Stimulated activated CD4-positive, alpha-beta T cell treated with anti-CD3 and anti-CD28 coated beads, Interleukin-2, amount 100 ng/mL, for 48 hours (primary cell): ENCODE data around the gene COPZ1.
A peak's percentile ranks its signal among the peaks of the same experiment; 100 is the strongest.
"Not testable (repeated sequence)": the region's sequence is repeated elsewhere in the genome, so short reads cannot be mapped to it uniquely, and the experiment has no call there.

Experiments
- DNase-seq, 2 donors: peaks; one replicate each; pipeline ENCODE4 v3.0.0-alpha.2; 2020

Gene COPZ1, protein sequence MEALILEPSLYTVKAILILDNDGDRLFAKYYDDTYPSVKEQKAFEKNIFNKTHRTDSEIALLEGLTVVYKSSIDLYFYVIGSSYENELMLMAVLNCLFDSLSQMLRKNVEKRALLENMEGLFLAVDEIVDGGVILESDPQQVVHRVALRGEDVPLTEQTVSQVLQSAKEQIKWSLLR

DNA sequence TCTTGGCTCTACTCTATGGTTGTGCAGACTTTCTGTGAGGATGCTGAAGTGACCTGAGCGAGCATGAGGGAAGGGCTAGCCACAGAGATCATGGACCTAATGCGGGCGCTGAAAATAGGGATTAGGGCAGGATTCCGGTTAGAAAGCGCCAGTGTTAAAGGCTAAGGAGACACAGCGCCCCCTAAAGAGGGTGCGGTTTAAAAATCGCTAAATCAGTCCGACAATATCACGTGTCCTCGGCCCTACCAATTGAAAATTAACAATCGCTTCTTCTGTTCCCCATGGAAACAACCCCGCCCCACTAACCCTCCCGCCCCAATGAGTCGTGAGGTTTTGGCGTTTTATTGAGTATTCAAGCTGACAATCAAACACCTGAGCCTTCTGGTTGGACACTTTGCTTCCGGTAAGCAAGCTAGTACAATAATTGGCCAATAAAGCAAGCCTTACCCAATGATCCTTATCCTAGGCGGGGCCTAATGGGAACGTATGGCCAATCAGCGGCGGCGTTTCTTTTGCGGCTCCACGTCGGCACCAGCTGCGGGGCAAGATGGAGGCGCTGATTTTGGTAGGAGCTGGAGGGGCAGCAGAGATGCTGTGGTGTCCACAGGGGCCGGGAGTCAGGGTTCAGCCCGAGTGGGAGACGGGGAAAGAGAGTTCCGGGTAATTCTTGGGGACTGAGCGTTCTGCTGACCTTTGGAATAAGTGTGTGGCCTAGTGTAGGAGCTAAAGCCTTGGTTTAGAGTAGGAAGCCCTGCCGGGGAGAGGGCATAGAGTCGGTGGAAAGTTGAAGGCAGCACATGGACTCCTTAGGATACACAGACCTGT lies at the start of gene COPZ1:
COPZ1 (plus strand) TSS at position 515 of the 825 bp plus-strand sequence; CDS start at position 548, 33 bp downstream.
- peak; percentile 87 for DNase-seq

DNA sequence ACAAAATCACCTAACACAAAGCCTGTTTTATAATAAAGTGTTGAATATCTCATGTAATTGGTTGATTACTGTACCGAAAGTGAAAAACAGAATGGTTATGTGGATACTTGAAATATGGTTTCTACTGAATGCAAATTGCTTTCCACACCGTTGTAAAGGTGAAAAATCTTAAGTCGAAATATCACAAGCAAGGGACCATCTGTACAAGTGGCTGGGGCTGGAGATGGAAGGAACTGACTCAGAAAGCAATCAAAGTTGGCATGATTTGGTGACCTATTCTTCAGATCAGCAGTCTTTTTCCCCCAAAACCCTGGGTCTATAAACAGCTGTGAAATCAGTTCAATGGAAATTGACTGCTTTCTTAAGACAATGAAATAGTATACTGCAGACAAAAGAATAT lies 48.6 kb upstream of the COPZ1 start:
- no peak for DNase-seq

DNA sequence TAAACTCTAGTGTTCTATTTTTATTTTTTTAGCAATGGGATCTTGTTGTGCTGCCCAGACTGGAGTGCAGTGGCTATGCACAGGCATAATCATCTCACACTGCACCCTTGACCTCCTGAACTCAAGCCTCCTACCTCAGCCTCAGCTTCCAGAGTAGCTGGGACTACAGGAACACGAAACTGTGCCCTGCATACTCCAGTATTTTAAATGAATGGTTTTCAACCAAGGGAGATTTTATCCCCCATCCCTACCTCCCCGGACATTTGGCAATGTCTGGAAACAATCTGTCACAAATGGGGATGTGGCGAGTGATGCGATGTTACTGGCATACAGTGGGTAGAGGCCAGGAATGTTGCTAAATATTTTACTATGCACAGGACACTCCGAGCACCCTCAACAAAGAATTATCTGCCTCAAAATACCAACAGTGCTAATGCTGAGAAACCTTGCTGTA lies 47.1 kb upstream of the COPZ1 start:
- DNase-seq = no peak

DNA sequence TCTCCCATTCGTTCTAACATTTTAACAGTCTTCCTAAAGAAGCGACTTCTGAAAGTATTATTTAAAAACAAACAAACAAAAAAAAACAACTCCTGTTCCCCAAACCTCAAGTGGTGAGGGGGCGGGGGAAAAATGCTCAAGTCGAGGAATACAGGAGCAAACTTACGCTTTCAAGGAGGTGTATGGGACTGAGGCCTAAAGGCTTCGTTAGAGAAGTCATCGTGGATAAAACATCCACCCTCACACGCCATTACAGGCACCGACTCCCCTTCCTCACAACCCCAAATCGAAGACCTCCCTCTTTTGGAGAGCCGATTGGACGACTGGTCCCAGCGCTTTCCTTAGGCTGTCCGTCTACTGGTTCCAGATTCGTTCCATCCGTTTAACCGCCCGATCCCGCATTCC lies 45.7 kb upstream of the COPZ1 start:
- no peak for DNase-seq

DNA sequence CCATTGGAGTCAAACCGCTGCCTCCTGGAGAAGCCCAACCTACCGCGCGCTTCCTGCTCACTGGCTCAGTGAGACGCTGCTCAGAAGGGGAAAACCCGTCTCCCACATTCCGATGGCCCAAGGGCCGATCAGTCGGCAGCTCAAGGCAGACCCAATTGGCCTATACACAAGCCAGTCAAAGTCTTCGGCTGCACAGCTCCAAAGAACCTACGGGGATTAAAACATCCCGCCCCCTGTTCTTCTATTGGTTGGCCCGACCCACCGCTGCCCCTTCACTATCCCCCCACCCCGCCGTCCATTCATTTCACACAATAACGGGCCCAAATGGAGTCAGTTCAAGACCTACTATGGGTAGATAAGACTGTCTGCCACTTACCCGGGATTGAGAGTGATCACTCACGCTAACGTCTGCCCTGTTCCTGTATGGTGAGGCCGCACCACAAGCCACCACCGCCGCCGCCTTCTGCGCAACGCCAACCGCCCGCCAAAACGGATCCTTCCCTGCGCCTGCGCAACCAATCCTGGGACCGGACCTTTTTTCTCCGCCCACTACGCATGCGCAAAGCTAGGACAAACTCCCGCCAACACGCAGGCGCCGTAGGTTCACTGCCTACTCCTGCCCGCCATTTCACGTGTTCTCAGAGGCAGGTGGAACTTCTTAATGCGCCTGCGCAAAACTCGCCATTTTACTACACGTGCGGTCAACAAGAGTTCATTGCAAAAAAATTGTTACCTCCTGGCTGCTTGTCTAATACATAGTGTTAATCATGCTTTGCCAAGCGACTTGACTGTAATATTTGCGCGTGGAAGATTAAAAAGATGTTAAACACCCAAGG lies 45.1 kb upstream of the COPZ1 start, which contains the start of gene CBX5:
CBX5 (minus strand) TSS at position 491 of the 836 bp plus-strand sequence. CDS start 22,472 bp downstream, outside the sequence.
- DNase-seq = peak; percentile 98 to 99

DNA sequence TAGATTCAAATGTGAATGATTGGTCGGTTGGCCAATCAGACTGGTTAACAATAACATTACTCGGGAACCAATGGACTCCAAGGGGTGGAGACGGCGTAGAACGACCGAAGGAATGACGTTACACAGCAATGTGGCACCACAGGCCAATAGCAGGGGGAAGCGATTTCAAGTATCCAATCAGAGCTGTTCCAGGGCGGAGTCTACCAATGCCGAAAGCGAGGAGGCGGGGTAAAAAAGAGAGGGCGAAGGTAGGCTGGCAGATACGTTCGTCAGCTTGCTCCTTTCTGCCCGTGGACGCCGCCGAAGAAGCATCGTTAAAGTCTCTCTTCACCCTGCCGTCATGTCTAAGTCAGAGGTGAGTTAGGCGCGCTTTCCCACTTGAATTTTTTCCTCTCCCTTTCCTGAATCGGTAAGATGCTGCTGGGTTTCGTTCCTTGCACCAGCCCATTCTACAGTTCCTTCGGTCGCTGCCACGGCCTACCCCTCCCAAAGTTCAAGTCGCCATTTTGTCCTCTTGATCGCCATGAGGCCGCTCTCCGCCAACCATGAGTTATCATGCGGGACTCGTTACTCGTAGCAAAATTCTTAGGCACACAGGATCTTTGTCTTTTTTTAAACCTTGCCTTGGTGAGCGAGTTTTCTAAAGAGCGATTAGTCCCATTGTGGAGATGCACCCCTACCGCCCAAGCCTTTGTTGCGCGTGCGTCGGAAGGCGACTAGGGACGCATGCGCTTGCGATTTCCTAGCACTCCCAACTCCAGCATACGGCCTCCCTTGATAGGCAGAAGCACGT lies 44.3 kb upstream of the COPZ1 start, which contains the start of gene HNRNPA1:
HNRNPA1 (plus strand) TSS at position 259 of the 793 bp plus-strand sequence; CDS start at position 341, 82 bp downstream.
- peak; percentile 82 to 88 for DNase-seq

DNA sequence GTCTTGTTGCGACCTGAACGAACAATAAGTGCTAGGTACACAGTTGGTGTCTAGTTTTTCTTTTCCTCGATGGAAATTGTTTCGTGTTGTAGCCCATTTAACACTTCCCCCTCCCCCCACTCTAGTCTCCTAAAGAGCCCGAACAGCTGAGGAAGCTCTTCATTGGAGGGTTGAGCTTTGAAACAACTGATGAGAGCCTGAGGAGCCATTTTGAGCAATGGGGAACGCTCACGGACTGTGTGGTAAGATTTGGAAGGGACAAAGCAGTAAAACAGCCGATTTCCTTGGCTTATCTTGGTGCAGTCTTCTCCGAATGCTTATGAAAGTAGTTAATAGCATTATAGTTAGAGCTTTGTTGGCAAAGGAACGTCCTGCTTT lies 43.7 kb upstream of the COPZ1 start:
- DNase-seq = not testable (repeated sequence)

DNA sequence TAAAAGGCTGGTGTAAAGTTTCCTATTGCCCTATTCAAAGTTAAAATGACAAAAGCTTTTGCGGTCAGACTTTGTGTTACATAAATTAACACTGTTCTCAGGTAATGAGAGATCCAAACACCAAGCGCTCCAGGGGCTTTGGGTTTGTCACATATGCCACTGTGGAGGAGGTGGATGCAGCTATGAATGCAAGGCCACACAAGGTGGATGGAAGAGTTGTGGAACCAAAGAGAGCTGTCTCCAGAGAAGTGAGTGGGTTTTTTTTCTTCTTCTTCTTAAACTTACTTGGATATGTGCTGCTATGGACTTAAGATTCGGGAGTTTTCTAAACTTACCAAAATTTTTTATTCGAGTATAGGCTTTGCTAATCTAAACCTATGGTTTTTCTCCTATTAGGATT lies 43.2 kb upstream of the COPZ1 start:
- DNase-seq = not testable (repeated sequence)

DNA sequence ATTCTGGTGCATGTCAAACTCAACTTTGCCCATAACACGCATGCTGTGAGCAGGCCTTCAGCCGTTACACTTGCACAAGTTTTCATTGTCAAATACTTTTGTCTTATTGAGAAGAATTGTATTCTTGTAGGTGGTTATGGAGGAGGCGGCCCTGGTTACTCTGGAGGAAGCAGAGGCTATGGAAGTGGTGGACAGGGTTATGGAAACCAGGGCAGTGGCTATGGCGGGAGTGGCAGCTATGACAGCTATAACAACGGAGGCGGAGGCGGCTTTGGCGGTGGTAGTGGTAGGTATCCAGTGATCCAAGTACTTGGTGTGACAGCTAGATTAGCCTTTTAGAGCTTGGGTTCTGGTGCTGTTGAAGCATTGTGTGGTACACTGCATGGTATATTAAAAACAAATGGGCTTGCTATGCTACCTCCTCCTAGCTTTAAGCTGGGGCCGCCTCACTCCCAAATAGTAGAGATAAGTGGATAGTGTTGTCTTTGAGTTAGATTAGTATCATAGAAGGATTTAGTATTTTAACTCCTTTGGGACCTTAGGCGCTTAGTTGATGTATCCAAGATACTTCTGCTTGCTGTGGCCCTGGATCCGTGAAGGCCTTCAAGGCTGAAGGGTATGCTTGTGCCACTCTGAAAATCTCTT lies 41.9 kb upstream of the COPZ1 start:
- DNase-seq = no peak

DNA sequence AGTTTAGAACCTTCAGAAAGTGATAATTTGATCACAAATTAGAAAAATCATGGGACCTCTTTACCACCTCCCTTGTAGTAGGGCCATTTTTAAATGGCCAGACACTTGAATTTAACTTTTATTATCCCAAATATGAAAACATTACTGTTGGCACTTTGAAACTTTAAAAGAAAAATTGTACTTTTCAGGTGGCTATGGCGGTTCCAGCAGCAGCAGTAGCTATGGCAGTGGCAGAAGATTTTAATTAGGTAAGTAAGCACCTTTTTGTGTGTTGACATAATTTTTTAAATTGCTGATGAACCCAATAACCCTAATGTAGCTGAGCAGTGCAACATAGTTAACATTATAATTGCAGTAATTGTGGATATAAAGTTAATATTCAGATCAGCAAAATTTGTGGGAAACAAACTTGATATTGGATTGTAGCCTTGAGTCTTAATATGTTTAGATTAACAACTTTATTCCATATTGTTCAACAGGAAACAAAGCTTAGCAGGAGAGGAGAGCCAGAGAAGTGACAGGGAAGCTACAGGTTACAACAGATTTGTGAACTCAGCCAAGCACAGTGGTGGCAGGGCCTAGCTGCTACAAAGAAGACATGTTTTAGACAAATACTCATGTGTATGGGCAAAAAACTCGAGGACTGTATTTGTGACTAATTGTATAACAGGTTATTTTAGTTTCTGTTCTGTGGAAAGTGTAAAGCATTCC lies 40.7 kb upstream of the COPZ1 start:
- DNase-seq = not testable (repeated sequence)

DNA sequence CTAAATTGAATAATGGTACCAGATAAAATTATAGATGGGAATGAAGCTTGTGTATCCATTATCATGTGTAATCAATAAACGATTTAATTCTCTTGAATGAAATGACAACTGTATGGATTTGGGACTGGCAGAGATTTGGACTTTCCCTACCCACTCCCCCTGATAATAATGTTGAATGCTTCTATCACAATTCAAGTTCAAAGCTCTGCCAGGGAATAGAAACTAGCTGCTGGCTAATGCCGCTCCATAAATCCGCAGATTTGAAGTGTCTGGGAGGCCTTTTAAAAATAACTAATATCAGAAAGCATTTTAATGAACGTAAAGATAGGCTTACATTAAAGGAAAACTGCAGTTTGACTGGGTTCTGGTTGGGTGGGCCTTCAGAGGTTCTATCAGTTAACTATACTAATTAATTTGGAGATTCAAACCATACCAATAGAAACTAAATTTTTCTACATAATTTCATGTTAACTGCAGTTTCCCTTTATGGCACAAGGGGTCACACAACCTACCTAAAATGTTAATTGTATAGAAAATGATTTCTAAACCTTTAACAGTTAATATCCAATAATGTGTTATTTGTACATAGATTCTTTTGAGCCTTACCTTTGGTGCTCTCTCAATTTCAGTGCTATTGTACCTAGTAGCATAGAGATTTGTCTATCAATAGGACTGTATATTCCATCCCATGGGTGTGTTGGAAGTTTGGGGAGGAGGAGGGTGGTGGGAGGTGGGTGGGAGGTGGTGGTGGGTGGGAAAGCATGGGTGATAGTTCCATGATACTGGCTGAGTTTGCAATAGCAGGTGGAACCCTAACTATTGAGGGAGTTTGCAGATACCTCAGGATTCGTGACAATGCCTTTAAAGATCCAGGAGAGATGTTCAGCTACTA lies 39.5 kb upstream of the COPZ1 start:
- no peak for DNase-seq

DNA sequence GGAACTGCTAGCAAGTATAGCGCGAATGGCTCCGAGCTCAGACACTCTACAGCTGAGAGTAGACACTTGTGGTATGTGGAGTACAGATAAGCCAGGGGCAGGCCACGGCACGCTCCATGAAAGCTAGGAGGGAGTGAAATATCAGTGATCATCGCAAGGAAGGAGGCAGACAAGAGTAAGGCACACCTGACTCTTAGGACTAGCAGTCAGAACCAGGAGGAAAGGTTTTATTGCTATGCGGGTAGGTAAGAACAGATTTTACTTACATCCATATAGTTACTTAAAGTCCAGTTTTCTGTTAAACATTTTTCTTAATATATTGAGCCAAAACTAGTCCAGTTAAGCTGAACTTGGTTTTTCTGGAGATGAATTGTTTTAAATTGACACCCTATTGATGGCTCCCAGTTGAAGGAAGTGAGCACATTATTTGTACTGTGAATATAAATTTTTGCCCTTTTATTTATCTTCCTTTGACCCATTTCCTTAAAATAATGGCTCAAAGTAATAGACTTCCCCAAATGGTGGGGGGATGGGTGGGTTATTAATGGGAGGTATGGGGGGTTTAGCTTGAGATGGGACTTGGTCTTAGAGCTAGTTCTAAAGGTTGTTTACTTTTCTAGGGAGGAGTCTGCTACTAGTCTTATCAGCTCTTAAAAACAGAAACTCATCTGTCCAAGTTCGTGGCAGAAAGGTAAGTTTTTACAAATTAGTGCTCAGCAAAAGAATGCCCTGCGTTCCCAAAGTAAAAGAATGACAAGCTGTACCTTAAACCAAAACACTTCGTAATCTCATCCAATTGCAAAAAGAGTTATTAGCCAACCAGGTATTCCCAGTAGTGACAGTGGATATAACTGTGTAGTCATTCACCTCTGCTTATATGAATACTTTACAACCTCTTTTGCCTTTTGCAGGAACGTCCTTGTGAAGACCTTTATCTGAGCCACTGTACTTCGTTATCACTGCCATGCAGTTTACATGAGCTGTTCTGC lies 38.6 kb upstream of the COPZ1 start:
- no peak for DNase-seq

DNA sequence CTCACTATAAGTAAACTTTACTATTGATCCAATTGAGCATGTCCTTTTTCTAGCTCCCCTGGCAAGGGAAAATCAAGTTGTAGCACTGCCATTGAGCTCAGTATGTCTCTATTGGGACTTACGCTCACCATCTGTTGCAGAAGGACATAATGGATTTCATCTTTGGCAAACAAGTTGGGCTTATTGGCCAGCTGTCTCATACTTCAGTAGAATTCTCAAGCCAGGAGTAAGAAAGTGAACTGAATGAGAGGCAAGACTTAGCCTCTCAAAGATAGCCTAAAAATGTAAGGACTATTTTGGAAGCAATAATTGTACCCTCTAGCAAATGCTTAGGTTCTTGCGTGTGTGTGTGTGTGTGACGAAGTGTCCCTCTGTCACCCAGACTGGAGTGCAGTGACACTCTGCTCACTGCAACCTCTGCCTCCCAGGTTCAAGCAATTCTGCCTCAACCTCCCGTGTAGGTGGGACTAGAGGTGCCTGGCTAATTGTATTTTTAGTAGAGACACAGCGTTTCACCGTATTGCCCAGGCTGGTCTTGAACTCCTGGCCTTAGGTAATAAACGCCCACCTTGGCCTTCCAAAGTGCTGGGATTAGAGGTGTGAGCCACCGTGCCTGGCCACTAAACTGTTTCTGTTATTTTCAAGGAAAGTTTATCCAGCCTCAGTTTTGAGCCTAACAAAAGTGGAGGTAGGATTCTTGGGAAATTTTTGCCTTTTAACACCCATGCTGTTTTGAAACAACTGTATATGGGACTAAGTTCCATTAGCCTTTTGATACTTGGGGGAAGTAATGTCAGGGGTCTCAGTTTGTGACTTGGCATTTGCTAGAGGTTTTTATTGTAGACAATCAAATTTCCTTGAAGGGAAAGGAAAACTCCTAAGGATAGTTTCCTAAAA lies 37.4 kb upstream of the COPZ1 start:
- DNase-seq = no peak

DNA sequence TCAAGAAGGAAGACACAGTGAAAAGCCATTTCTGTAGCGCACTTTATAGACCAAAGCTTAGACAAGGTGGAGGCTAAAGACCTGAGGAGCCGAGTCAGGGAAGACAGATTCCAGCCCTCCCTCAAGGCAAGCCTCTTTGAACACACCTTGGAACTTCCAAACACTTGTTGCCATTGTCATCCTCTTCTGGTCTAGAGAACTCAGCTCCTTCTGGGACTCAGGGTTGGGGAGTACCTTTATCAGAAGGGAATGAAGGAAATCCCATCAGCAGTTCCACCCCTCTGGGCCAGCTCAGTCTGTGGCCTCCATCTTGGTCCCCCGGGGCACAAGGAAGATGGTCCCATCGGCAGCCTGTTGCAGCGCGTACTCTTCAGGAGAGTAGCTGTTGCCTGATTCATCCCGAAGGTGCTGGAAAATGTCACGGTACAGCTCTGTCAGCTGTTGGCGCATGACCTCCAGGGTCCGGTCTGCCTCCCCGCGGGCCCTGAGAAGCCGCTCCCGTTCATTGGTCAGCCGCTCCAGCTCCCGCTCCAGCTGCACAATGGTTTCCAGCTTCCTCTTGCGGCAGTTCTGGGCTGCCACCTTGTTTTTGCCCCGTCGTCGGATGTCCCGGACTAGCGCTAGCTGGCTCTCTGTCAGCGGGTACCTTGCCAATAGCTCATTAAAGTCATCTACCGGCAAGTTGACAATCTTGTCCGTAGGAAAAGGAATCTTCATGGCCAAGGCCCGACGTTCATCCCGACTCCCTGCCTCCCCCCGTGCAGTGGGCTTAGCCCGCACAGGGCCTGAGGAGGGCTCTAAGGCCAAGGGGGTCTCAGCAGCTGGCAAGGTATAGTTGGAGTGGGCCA lies 32.6 kb upstream of the COPZ1 start:
- DNase-seq = no peak

DNA sequence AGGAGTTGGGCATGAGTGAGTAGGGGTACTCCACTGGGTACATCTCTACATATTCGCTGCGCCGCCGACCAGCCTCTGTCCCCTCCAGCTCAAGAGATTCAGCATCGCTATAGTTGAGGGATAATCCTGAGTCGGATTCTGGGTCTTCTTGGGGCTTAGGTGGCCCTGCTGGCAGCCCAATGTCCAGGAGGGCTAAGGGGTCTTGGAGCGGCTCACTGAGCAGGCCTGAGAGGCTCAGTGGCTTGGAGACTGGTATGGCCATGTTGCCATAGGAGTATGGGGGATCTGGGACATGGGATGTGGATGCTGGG lies 32.0 kb upstream of the COPZ1 start:
- no peak for DNase-seq

DNA sequence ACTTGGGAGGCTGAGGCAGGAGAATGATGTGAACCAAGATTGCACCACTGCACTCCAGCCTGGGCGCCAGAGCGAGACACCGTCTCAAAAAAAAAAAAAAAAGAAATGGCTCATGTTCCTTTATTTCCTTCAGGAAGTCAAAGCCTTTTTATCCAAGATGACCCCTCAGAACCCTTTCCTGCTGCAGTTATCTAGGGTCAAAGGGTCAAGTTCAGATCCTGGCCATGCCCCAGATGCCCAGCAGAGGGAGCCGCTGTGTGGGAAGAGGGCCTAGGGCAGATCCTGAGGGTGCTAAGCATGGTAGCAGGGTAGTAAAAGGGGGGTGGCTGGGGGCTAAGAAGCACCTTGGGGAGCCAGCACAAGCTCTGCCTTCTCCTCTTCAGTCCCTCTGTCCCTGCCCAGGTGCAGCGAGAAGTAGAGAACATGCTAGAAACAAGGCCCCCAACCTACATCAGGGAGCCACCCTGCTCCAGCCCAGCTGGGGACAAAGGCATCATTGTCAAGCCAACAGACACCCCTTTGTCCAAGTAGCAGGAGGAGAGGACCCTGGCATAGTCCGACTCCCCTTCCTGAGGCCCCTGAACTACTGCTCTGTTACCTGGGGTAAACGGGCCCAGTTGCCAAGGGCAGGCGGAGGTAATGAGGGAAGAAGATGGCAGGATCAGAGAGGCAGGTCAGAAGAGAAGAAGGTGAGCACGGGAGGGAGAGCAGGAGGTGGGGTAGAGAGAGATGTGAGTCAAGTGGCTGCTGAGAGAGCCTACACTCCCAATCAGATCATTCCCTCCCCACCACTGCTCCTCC lies 30.6 kb upstream of the COPZ1 start:
- DNase-seq = peak; percentile 65 to 70
